ENCODE measurements around the gene HS3ST3A1.
"Not testable (repeated sequence)": the region's sequence is repeated elsewhere in the genome, so short reads cannot be mapped to it uniquely, and the experiment has no call there.

HS3ST3A1 gene

DNA sequence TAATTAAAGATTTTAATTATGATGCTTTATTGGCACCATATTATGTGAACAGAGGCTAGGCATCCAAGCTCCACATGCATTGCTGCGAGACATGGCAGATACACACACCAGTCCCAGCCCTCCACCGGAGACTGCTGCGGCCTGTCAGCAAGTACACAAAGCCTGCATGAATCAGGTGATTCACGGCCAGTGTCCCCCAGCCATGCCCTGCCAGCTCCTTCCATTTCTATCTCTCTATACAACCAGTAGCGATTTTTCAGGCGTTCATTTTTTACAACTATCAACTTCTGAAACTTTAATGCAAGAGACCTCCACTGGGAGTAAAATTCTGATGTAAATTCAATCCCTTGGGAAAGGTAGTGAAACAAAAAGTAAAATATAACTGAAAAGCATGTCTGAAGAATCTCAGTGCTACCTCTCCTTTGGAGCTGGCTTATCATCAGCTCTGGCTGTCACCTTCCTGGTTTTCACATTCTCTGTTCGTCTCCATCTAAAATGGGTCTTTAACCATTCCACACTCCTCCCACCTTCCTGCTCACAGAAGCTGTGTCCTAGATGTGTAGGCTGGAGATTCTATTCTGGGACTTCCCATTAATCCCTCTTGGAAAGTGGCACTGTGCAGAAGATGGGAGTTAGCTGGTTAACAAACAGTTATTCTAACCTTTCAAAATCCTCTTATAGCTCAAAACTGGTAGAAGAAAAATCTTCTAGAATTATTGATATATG is 32.2 kb downstream of the HS3ST3A1 start:
- ATAC-seq: no peak

GRCh38 chr17:13568582-13569397 is 32.9 kb downstream of the HS3ST3A1 start:
- ATAC-seq: no peak

GRCh38 chr17:13563866-13564265 is 37.9 kb downstream of the HS3ST3A1 start:
- no peak for ATAC-seq

GRCh38 chr17:13562271-13562800 is 39.4 kb downstream of the HS3ST3A1 start:
- no peak for ATAC-seq

GRCh38 chr17:13561606-13562270 is 40.0 kb downstream of the HS3ST3A1 start:
- no peak for ATAC-seq

- ATAC-seq: no peak
These were observed 40.8 kb downstream of the HS3ST3A1 start for GRCh38 chr17:13560935-13561334.

DNA sequence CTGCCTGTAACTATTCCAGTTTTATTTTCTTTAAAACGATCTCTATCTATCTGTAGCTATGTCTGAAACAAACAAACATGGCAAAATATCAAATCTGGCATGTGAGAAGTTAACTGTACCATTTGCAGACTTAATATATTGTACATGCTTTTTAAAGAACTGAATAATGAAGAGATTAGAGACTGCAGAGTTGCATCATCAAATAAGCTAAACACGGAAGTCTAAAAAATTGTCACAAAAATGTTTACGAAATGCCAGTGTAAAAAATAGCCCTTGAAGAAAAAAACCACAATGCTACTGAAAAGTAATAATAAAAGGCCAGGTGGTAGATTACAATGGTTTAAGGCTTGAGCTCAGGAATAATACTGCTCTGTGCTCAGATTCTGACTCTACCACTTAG is 43.1 kb downstream of the HS3ST3A1 start:
- ATAC-seq: no peak

GRCh38 chr17:13557077-13557476 is 44.7 kb downstream of the HS3ST3A1 start:
- ATAC-seq: no peak

DNA sequence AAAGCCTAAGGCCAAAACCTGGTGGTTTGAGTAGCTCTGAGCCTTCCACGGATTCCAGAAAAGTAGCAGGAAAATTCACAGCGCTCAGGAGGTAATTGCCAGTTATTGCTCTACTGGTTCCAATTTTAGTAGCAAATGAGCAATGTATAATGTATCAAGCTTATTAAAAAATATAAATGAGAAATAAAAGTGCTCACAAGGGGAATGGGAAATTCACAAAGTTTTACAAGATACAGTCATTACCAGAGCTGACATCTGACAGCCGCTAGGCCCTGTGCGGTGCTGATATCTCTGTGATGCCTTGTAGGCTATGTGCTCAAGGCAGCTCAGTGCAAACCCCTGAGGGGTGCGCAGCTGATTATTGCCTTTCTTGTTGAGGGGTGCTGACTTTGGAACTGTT is 47.5 kb downstream of the HS3ST3A1 start:
- ATAC-seq: no peak

GRCh38 chr17:13550291-13550690 is 51.4 kb downstream of the HS3ST3A1 start:
- ATAC-seq: no peak

- ATAC-seq: not testable (repeated sequence)
These were observed 53.2 kb downstream of the HS3ST3A1 start for GRCh38 chr17:13548576-13548975.

DNA sequence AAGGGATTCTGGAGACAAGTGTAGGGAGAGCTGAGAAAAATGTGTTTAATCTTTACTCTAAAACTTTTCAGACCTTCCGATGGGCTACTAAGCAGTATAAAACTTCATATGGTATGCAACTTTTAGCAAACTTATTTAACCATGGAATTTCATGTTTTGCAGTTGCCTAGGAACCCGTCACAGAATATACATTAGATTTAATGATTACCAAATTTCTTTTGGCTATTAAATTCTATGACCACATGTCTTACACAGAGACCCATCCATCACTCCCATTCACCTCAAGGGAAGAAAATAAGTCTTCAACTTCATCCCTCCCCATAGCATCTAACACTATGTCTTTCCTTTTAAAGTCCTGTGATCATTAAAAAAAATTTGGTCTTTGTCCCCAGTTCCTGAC is 54.9 kb downstream of the HS3ST3A1 start:
- ATAC-seq: no peak

DNA sequence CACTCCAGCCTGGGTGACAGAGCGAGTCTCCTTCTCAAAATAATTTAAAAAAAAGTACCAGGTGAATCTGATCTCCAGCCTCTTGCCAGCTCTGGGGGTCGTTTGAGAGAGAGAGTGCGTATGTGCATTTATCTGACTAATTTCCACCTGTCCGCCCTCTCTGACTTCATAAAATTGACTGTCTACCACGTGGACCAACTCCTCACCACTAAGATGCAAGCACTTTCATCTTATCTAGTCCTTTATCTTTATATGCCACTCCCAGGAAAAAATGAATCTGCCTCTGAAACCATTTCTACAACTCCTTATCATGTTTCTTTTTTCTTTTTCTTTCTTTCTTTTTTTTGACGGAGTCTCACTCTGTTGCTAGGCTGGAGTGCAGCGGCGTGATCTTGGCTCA is 55.8 kb downstream of the HS3ST3A1 start:
- ATAC-seq: no peak

- no peak for ATAC-seq
These were observed 57.0 kb downstream of the HS3ST3A1 start for GRCh38 chr17:13544765-13545164.

GRCh38 chr17:13544292-13544691 is 57.4 kb downstream of the HS3ST3A1 start:
- no peak for ATAC-seq

- ATAC-seq: no peak
These were observed 59.1 kb downstream of the HS3ST3A1 start for GRCh38 chr17:13542636-13543035.

DNA sequence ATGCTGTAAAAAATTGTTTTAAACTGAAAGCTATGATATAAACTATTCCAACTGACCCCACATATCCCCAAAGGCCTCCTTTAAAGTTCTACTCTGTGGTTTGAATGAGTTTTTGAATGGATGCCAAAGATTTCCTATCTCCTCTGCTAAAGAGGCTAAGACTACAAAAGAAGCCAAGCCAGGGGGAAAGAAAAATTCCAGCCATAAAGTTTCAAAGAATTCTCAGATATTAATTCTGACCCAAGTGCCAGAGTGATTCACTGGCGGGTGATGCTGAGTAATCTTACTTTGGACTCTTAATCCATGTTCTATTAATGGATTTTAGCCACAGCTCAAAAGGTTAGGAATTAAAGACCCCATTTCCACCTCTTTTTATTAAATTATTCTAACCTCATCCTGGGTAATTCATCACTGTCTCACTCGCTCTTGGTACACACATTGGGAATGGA is 60.7 kb downstream of the HS3ST3A1 start:
- no peak for ATAC-seq

GRCh38 chr17:13540546-13540945 is 61.2 kb downstream of the HS3ST3A1 start:
- no peak for ATAC-seq

- ATAC-seq: no peak
These were observed 62.3 kb downstream of the HS3ST3A1 start for GRCh38 chr17:13539421-13539820.

DNA sequence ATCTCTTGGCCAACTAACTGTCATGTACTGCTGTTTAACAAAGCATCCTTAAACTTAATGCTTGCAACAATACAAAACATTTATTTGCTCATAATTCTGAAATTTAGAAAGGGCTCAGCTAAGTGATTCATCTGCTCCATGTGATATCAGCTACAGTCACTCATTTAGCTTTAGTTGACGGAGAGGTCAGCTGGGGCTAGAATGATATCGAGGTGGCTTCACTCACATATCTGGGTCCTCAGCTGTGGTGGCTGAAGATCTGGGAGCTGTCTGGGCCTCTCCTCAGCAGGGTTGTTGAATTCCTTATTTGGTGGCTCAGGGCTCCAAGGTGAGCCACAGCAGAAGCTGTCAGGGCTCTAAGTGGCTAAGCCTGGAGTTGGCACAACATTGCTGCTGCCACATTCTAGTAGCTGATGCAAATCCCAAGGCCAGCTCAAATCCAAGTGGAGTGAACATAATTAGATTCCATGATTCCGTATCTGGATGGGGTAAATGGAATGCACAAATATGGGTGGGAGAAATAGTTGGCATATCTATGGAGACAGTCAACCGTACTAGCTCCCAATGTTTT is 62.8 kb downstream of the HS3ST3A1 start:
- ATAC-seq: no peak

- ATAC-seq: no peak
These were observed 63.7 kb downstream of the HS3ST3A1 start for GRCh38 chr17:13537871-13538643.

DNA sequence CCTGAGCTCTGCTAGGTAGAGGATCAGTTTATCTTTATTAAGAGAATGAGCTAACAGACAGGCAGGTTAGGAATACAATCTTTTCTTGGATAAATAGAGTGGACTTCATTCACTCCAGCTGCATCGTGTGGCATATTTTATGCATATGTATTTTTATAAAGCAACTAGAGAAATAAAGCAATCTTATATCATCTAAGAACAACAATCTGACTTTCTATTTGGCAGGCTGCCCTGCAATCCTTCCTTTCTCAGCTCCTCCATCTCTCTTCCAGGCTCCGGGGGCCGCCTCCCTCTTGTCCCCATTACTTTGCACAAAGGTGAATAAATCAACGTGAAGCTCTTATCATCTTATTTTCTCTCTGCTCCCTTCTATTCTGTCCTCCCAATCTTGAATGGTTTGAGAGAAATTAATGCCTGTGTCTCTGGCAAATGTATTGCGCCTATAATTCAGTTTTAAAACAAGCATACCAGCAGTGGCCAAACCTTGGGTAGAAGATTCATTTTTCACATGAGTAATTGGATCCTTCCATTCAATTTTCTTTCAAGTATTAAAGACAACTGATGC is 64.5 kb downstream of the HS3ST3A1 start:
- no peak for ATAC-seq
